Esophagus (tissue), 2 donors: ENCODE data around the gene CLEC11A. TPM values are rescaled to one million over a fixed set of nuclear protein-coding genes. Genes with fewer than 3 reads are reported as not detected.

Source experiments
- H3K27ac ChIP-seq, 2 donors: one replicate each; pipeline ENCODE4 v1.5.1; 2013; ENCODE audit warnings: low read depth in 2 of 2, mild to moderate bottlenecking in 2 of 2, inconsistent platforms in 1 of 2, low read length in 1 of 2, moderate library complexity in 1 of 2
- H3K27me3 ChIP-seq, 2 donors: one replicate each; pipeline ENCODE4 v1.6.1; 2013; ENCODE audit warnings: low read length in 2 of 2, control low read depth in 1 of 2, mild to moderate bottlenecking in 1 of 2; ENCODE audit not compliant: insufficient read depth in 2 of 2, control insufficient read depth in 1 of 2
- H3K36me3 ChIP-seq, 2 donors: one replicate each; pipeline ENCODE4 v1.6.1; 2013; ENCODE audit warnings: low read length in 1 of 2; ENCODE audit not compliant: control insufficient read depth in 2 of 2, insufficient read depth in 2 of 2
- H3K4me1 ChIP-seq, 2 donors: one replicate each; pipeline ENCODE4 v1.6.1; 2013; ENCODE audit warnings: low read length in 1 of 2; ENCODE audit not compliant: control insufficient read depth in 2 of 2, insufficient read depth in 2 of 2
- H3K4me3 ChIP-seq, 2 donors: one replicate each; pipeline ENCODE4 v1.5.1; 2013; ENCODE audit warnings: low read length in 2 of 2, mild to moderate bottlenecking in 2 of 2, low read depth in 1 of 2, moderate library complexity in 1 of 2
- H3K9me3 ChIP-seq, 2 donors: one replicate each; pipeline ENCODE4 v1.6.1; 2013; ENCODE audit warnings: mild to moderate bottlenecking in 2 of 2, low read depth in 1 of 2, low read length in 1 of 2, moderate library complexity in 1 of 2; ENCODE audit not compliant: control insufficient read depth in 2 of 2, insufficient read depth in 1 of 2
- WGBS, 2 donors: extraction: QIAGEN DNeasy Blood & Tissue Kit; methylation state at CpG; one replicate each; pipeline ENCODE4 v1.1.7; 2013; 5-methylcytosine and 5-hydroxymethylcytosine counted together
- polyA plus RNA-seq, 2 donors: library from polyadenylated mRNA; stranded (reverse); fragments of 200-250 nt; gene quantifications; one replicate each; pipeline ENCODE4 v1.2.3, GENCODE V29; 2013
- donor health status: healthy with polysubstance abuse.
- donor health status: Bipolar disorder and iron deficiency.

Gene CLEC11A
- polyA plus RNA-seq, 2 donors, result 3.9 to 4.8 TPM

DNA sequence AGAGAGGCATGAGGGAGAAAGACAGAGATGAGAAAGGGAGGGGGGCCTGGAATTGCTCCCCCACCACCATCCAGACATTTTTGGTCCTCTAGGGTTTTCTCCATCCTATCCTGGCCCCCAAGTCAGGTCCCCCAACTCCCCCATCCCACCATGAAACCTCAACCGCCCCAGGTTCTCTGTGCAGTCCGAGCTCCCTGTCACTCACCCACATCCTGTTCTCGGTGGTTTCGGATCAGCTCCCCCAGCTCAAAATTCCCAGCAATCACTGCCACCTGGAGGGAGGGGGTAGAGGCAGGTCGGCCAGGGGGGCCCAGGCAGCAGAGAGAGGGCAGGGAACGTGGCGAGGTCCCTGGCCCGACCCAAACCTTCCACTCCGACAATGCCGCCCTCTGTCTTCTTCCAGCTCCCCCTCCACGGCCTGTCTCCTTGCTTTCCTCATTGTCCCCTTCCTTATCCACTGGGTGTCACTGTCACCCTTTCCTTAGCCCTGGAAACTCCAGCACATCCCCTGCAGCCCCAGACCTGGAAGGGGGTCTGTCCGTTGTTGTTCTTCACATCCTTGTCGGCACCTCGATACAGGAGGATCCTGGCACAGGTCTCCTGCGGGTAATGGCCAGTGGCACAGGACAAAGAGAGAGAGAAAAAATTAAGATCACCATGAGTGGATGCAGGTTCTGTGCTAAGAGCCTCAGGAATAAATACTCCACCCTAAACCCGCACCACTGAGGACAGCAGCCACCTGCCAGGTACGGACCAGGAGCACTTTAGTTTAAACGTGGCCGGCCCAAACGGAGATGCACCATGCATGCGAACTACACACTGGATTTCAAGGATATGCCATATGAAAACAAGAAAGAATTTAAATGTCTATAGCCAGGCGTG lies 19.0 kb upstream of the CLEC11A start:
- Histone ChIP-seq H3K4me1 (no peaks in the 10 kb centered on the region), H3K27ac (no peak overlapping the region), H3K27me3 (peaks cover 0 to 2% of the 10 kb centered on the region in 2 donors), H3K36me3 (no peaks in the 10 kb centered on the region), H3K4me3 (no peak overlapping the region), H3K9me3 (no peaks in the 10 kb centered on the region)
- 30 to 37% methylated on average over 22 of the region's 22 CpGs for WGBS, 2 donors

DNA sequence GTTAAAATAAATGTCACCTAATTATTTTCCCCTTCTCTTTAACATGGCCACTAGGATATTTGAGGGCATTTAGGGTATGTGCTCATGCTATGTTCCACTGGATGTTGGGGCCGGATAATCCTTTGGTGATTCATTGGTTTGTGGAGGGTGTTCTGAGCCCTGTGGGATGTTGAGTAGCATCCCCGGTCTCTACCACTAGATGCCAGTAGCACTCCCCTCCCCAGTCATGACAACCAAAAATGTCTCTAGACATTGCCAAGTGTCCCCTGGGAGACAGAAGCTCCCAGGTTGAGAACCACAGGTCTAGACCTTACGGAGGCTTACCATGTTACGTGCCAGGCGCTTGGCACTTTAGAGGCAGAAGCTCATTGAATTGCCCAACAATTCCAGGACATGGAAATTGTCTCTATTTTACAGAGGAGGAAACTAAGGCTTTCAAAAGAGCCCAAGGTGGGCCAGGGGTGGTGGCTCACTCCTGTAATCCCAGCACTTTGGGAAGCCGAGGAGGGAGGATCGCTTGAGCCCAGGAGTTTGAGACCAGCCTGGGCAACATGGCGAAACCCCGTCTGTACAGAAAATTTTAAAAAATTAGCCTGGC lies 17.6 kb upstream of the CLEC11A start:
- Histone ChIP-seq H3K4me3 (no peak overlapping the region), H3K9me3 (no peaks in the 10 kb centered on the region), H3K4me1 (no peaks in the 10 kb centered on the region), H3K36me3 (no peaks in the 10 kb centered on the region), H3K27me3 (peaks cover 0 to 2% of the 10 kb centered on the region in 2 donors), H3K27ac (no peak overlapping the region)
- 42 to 45% methylated on average over 9 of the region's 9 CpGs for whole genome bisulfite sequencing, 2 donors

DNA sequence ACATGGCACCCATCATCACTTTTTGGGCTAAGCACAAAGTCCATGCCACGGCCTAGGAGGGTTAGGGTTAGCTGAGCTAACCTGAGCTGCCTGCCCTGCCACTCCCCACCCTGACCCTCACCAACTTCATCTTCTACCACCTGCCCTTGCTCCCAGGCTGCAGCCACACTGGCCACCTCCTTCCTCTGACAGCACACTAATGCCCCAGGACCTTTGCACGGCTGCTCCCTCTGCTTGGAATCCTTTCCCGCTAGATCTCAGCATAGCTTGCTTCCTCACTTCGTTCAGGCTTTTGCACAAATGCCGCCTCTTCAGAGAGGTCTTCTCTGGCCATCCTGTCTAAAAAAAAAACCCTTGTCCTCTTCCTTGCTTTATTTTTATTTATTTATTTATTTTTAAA lies 16.8 kb upstream of the CLEC11A start:
- Histone ChIP-seq H3K4me1 (no peaks in the 10 kb centered on the region), H3K4me3 (no peak overlapping the region), H3K36me3 (no peaks in the 10 kb centered on the region), H3K9me3 (no peaks in the 10 kb centered on the region), H3K27ac (no peak overlapping the region), H3K27me3 (peaks cover 0 to 2% of the 10 kb centered on the region in 2 donors)
- WGBS, 2 donors, result 62 to 74% methylated on average over 5 of the region's 5 CpGs

DNA sequence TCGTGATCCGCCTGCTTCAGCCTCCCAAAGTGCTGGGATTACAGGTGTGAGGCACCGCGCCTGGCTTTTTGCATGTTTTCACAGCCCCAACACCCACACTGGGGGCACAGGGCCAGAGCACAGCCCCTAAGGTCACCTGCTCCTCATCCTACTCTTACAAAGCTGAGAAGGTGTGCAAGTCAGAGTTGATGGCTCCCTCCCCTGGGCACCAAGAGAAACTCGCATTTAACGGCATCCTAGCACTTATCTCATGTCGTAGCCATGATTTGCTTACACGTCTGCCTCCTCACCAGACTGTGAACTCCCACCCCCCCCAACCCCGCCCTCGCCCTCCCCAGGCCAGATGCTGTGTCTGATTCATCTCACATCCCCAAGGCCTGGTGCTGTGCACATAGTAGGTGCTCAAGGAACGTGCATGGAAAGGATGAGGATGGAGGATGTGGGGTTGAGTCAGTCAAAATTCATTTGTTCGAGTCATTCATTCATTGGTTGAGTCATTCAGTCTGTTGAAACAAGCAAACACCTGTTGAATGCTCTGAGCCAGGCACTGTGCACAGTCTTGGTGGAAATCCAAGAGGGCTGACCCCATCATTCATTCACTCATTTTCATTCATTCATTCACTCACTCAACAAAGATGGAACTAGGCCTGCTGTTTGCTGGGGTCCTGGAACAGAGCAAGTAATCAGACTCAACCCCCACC lies 14.8 kb upstream of the CLEC11A start:
- Histone ChIP-seq H3K36me3 (no peaks in the 10 kb centered on the region), H3K4me1 (no peaks in the 10 kb centered on the region), H3K4me3 (no peak overlapping the region), H3K27me3 (peaks cover 0 to 2% of the 10 kb centered on the region in 2 donors), H3K9me3 (no peaks in the 10 kb centered on the region), H3K27ac (no peak overlapping the region)
- 59 to 61% methylated on average over 12 of the region's 12 CpGs for WGBS, 2 donors

DNA sequence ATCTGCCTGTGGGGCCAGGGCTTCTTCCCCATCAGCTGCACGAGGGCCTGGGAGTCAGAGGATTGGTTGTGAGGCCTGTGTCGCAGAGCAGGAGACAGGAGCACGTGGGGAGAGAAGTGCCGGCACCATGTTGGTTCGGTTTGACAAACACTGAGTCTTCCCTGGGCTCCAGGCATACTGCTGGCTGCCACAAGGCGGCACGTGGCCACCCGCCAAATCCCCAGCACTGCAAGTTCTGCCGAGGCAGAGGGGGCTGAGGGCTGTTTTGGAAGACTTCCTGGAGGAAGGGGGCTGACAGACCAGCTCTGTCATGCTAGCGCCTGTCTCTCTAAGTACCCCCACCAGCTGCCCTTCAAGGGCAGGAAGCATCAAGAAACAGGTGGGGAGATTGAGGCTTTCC lies 13.1 kb upstream of the CLEC11A start:
- no peaks in the 10 kb centered on the region for H3K27me3 ChIP-seq
- no peaks in the 10 kb centered on the region for H3K36me3 ChIP-seq
- H3K9me3 ChIP-seq, result no peaks in the 10 kb centered on the region
- H3K4me3 ChIP-seq, result no peak overlapping the region
- no peak overlapping the region for H3K27ac ChIP-seq
- H3K4me1 ChIP-seq, result no peaks in the 10 kb centered on the region
- 38 to 43% methylated on average over 10 of the region's 10 CpGs for WGBS, 2 donors

DNA sequence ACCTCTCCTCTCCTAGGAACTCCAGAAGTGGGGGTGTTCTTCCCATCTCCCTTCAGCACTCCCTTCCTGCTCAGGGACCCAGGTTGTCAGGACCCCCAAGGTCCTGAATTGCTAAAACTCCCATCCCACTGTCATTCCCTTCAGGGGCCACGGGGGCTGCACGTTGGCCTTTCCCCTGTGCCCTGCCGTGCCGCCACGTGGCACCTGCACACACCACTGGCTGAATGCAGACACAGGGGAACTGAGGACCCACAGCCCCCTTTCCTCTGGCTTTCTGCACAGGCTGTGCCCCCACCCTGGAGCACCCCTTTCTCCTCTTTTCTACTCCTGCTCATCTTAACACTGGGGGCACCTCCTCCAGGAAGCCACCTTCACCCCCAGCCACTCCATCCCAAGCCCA lies 12.6 kb upstream of the CLEC11A start:
- H3K4me1 ChIP-seq, result no peaks in the 10 kb centered on the region
- no peak overlapping the region for H3K4me3 ChIP-seq
- no peaks in the 10 kb centered on the region for H3K27me3 ChIP-seq
- no peak overlapping the region for H3K27ac ChIP-seq
- WGBS, 2 donors, result 79 to 92% methylated on average over 5 of the region's 5 CpGs
- H3K9me3 ChIP-seq, result no peaks in the 10 kb centered on the region
- no peaks in the 10 kb centered on the region for H3K36me3 ChIP-seq

DNA sequence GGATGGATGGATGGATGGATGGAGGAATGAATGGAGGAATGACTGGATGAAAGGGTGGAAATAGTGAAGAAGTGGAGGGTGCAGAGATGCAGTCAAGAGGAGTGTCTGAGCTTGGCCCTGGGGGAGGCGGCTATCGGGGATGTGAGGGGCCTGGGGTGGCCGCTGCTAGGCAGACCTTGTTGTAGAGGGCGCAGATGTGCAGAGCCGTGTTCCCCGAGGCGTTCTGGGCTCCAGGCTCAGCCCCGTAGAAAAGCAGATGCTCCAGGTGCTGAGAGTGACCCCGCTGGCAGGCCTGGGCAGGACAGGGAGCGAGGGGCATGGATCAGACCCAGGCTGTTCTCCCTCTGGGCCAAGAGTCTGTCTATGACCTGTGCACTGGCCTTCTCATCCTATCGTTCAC lies 12.0 kb upstream of the CLEC11A start:
- Histone ChIP-seq H3K27me3 (no peaks in the 10 kb centered on the region), H3K27ac (no peak overlapping the region), H3K4me1 (no peaks in the 10 kb centered on the region), H3K9me3 (no peaks in the 10 kb centered on the region), H3K4me3 (no peak overlapping the region), H3K36me3 (no peaks in the 10 kb centered on the region)
- whole genome bisulfite sequencing, 2 donors, result 83 to 85% methylated on average over 11 of the region's 11 CpGs

DNA sequence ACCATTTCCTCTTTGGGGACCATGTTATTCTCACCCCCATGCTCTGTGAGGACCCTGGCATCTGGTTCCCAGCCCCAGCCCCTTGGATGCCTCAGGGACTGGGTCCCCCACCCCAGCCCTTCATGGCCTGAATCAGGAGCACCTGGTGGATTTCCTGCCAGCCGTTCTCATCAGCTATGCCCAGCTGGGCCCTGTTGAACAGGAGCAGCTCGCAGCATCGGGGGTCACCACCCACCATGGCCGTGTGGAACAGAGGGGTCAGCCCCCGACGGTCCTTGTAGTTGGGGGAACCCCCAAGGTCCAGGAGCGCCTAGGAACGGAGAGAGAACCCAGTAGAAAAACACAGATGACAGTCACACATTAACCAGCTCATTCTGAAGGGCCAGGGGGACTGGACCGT lies 11.4 kb upstream of the CLEC11A start:
- no peaks in the 10 kb centered on the region for H3K27me3 ChIP-seq
- no peak overlapping the region for H3K4me3 ChIP-seq
- H3K4me1 ChIP-seq, result no peaks in the 10 kb centered on the region
- H3K27ac ChIP-seq, result no peak overlapping the region
- 81 to 84% methylated on average over 9 of the region's 9 CpGs for WGBS, 2 donors
- no peaks in the 10 kb centered on the region for H3K9me3 ChIP-seq
- no peaks in the 10 kb centered on the region for H3K36me3 ChIP-seq

DNA sequence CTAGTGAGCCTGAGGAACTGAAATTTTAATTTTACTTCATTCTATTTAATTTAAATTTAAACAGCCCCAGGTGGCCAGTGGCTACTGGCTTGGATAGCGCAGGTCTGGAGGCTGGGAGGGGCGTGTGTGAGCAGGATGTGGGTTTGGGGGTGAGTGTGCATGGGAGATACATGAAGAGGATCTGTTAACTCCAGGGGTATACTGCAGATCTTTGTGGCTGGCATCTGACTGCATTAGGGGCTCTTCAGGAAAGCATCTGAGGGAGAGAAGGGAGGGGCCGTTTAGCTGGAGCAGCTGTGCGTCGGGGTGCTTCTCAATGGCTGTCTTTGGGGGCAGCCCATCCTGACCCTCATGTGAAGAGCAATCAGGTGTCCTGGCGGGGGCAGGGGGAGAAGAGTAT lies 10.3 kb upstream of the CLEC11A start:
- H3K9me3 ChIP-seq, result no peaks in the 10 kb centered on the region
- 74 to 75% methylated on average over 6 of the region's 6 CpGs for WGBS, 2 donors
- no peaks in the 10 kb centered on the region for H3K4me1 ChIP-seq
- no peaks in the 10 kb centered on the region for H3K36me3 ChIP-seq
- no peak overlapping the region for H3K27ac ChIP-seq
- H3K27me3 ChIP-seq, result peaks cover 0 to 3% of the 10 kb centered on the region in 2 donors
- no peak overlapping the region for H3K4me3 ChIP-seq
